GM23338 (cell line): Measurements from ENCODE around the gene NHERF1.

Experiments used
- CTCF ChIP-seq, 2 experiments: fragments of 200-600 bp in 1 of 2; sonication (generic) in 1 of 2; conservative IDR thresholded peaks; 2 replicates each; pipeline versions ENCODE4 v1.5.1 to v1.6.1; 2016 to 2017; ENCODE audit warnings: antibody characterized with exemption in 2 of 2, low read depth in 2 of 2, mild to moderate bottlenecking in 2 of 2, moderate library complexity in 1 of 2
- EZH2 ChIP-seq: fragments of 200-600 bp; sonication (generic); IDR thresholded peaks from one replicate; pipeline ENCODE4 v1.8.0; 2017; ENCODE audit warnings: antibody characterized with exemption, mild to moderate bottlenecking, low read depth; ENCODE audit not compliant: unreplicated experiment
- EZH2phosphoT487 ChIP-seq: fragments of 200-600 bp; sonication (generic); IDR thresholded peaks from one replicate; pipeline ENCODE4 v1.8.1; 2018; ENCODE audit warnings: antibody characterized with exemption; ENCODE audit not compliant: unreplicated experiment
- POLR2AphosphoS5 ChIP-seq: IDR thresholded peaks from 2 replicates; pipeline ENCODE4 v1.6.1; 2016; ENCODE audit warnings: antibody characterized with exemption, low read depth
- REST ChIP-seq: IDR thresholded peaks from one replicate; pipeline ENCODE4 v1.6.1; 2018; ENCODE audit warnings: antibody characterized with exemption; ENCODE audit not compliant: unreplicated experiment

DNA sequence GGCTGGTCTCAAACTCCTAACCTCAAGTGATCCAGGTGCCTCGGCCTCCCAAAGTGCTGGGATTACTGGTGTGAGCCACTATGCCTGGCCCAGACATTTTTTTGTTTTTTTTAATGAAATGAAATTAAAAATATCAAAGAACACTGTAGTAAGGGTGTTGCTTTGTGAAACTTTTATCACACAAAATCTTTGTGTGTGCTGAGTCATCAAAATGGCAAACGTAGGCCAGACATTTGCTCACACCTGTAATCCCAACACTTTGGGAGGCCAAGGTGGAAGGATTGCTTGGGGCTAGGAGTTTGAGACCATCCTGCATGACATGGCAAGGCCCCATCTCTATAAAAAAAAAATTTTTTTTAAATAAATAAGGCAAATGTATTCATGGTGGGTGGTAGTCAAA, 18.0 kb downstream of the NHERF1 start:
- TF ChIP-seq CTCF (conservative IDR thresholded peaks at IDR 0.05; ENCODE audit: low read depth in 2 of 2) (no peak), EZH2phosphoT487 (no peak), EZH2 (no peak), POLR2AphosphoS5 (no peak), REST (no peak)
